ENCODE results near the gene CT47A1. TPM values are rescaled to one million over a fixed set of nuclear protein-coding genes. Genes with fewer than 3 reads are reported as not detected.
"Not testable (repeated sequence)": the region's sequence is repeated elsewhere in the genome, so short reads cannot be mapped to it uniquely, and the experiment has no call there.

CT47A1 gene
- total RNA-seq, 1 donor from 2014 or later, result not detected

DNA sequence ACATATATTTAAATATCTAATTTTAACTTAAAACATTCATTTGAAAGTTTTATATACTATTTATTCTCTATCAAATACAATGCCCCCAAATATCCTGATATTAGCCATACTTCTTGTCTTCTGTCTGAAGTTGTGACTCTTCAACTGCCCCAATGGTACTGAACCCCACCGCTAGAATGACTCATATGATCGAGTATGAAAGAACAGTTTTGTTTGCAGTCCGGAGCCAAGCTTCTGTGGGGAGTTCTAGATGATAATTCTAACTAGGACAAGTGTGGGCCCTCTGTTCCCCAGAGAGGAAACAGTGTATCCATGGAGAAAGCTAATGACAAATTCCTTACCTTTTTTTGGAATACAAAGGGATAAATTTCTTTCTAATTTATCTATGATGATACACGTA lies 24.7 kb upstream of the CT47A1 start:
- no peak for DNase-seq (ENCODE audit: low read depth)
- no peak overlapping the region for H3K4me3 ChIP-seq (ENCODE audit: low read depth, low read length)
- TF ChIP-seq, protein P1, sequence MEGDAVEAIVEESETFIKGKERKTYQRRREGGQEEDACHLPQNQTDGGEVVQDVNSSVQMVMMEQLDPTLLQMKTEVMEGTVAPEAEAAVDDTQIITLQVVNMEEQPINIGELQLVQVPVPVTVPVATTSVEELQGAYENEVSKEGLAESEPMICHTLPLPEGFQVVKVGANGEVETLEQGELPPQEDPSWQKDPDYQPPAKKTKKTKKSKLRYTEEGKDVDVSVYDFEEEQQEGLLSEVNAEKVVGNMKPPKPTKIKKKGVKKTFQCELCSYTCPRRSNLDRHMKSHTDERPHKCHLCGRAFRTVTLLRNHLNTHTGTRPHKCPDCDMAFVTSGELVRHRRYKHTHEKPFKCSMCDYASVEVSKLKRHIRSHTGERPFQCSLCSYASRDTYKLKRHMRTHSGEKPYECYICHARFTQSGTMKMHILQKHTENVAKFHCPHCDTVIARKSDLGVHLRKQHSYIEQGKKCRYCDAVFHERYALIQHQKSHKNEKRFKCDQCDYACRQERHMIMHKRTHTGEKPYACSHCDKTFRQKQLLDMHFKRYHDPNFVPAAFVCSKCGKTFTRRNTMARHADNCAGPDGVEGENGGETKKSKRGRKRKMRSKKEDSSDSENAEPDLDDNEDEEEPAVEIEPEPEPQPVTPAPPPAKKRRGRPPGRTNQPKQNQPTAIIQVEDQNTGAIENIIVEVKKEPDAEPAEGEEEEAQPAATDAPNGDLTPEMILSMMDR (conservative IDR thresholded peaks at IDR 0.05; ENCODE audit: low read depth, low read length), result no peak

DNA sequence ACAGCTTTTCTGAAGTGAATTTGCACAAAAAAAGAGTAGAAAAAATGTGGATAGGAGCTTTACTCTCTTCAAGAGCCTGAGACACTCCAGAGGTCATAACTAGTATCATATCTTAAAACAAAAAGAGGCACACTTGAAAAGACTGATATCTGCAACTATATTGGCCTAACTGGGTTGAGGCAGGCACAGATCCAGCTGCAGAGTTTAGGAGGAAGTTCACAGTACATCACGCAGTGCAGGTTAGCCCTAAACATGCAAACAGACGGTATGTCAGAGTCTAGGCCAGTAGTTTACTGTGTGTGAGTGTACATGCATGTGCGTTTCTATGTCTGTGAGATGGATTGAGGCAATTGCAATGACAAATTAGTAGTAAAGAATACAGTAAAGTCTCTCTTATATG lies 24.2 kb upstream of the CT47A1 start:
- no peak for DNase-seq (ENCODE audit: low read depth)
- H3K4me3 ChIP-seq (ENCODE audit: low read depth, low read length), result no peak overlapping the region
- TF ChIP-seq, protein P1 (conservative IDR thresholded peaks at IDR 0.05; ENCODE audit: low read depth, low read length), result no peak

DNA sequence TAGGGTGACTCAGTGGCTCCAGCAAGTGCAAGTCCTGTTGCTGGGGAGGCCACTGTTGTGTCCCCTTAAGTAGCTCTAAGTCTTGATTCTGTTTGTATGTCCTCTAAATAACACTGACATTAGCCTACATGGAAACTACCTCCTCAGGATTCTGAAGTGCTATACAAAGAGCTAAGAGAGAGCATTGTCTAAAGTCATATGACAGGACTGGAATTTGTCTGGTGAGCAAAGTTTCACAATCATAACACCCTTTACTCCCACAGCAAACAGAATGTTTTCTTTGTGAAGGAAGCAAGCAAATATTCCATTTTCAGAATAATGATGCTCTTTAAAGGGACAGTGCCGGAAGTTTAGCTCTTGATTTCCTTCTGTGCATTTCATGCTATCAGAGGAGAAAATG lies 23.4 kb upstream of the CT47A1 start:
- H3K4me3 ChIP-seq (ENCODE audit: low read depth, low read length), result no peak overlapping the region
- TF ChIP-seq, protein P1 (conservative IDR thresholded peaks at IDR 0.05; ENCODE audit: low read depth, low read length), result no peak
- DNase-seq (ENCODE audit: low read depth), result no peak

DNA sequence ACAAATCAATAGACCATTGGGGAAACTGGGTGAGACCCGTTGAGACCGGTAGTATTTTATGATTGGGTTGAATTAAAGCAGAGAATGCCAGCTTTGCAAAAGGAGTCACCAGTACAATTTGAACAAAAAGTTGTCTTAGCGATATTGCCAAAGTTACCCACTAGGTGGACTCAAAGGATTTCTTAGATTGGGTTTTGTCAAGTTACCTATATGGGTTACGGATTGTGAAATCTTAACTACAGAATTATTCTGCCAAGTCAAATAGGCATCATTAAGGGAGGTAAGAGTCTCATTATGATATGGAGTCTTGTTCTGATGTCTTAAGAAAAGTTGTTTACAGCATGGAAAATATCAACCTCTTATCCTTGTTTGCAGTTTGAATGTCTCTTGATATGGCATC lies 15.0 kb upstream of the CT47A1 start:
- no peak for DNase-seq (ENCODE audit: low read depth)
- TF ChIP-seq, protein P1 (conservative IDR thresholded peaks at IDR 0.05; ENCODE audit: low read depth, low read length), result peak; percentile 54
- H3K4me3 ChIP-seq (ENCODE audit: low read depth, low read length), result no peak overlapping the region

DNA sequence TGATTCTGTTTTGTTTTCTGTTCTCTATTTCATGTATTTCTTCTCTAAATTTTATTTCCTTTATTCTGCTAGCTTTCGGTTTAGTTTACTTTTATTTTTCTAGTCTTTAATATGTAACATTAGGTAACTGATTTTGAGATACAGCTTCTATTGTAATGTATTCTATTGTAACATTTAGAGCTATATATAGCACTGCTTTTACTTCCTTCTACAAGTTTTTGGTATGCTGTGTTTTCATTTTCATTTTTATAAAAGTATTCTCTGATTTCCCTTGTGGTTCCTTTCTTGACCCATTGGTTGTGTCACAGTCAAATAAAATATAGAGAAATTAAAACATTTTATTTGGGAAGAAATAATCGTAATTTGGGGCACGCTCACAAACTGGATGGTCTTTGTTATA lies 13.9 kb upstream of the CT47A1 start:
- no peak overlapping the region for H3K4me3 ChIP-seq (ENCODE audit: low read depth, low read length)
- no peak for DNase-seq (ENCODE audit: low read depth)
- TF ChIP-seq, protein P1 (conservative IDR thresholded peaks at IDR 0.05; ENCODE audit: low read depth, low read length), result no peak

DNA sequence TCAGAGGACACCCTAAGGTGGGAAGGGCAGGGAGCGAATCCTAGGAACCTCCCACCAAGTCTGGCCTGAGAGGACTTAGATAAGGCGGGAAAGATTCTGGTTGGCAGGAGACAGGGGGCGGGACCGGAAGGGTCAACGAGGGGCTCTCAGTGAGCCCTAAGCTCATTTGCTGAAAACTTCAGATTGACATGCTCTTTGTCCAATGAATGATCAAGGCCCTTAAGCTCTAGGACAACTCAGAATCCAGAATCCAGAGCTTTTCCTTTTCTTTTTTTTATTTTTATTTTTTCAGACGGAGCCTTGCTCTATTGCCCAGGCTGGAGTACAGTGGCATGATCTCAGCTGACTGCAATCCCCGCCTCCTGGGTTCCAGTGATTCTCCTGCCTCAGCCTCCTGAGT lies 29.1 kb downstream of the CT47A1 start, which contains the start of gene CT47A7:
Gene CT47A7, minus strand, starts transcription at position 101 of the 400 bp plus-strand sequence. CDS start 255 bp downstream, outside the sequence.
- DNase-seq (ENCODE audit: low read depth); H3K4me3 ChIP-seq (ENCODE audit: low read depth, low read length): not testable (repeated sequence)

Other genes with a start within 250 kb of the CT47A1 start
- not detected in 2 replicates for gene CT47B1, start 109.9 kb downstream of the CT47A1 start, total RNA-seq
- not detected in 2 replicates for gene CT47A11, start 48.6 kb downstream of the CT47A1 start, total RNA-seq
- not detected in 2 replicates for gene CT47A10, start 43.7 kb downstream of the CT47A1 start, total RNA-seq
- not detected in 2 replicates for gene CT47A9, start 38.9 kb downstream of the CT47A1 start, total RNA-seq
- gene CT47A8, start 34.0 kb downstream of the CT47A1 start, total RNA-seq, result not detected in 2 replicates
- not detected in 2 replicates for gene CT47A7, start 29.2 kb downstream of the CT47A1 start, total RNA-seq
- not detected in 2 replicates for gene CT47A6, start 24.3 kb downstream of the CT47A1 start, total RNA-seq
- gene CT47A5, start 19.4 kb downstream of the CT47A1 start, total RNA-seq, result not detected in 2 replicates
- gene CT47A4, start 14.6 kb downstream of the CT47A1 start, total RNA-seq, result not detected in 2 replicates
- gene CT47A3, start 9.7 kb downstream of the CT47A1 start, total RNA-seq, result not detected in 2 replicates
- gene CT47A2, start 4.8 kb downstream of the CT47A1 start, total RNA-seq, result not detected in 2 replicates
- gene GLUD2, start 61.9 kb upstream of the CT47A1 start, total RNA-seq, result 0.17 and 0.72 TPM in 2 replicates